ENCODE measurements around the gene SLC12A3. TPM values are rescaled to one million over a fixed set of nuclear protein-coding genes. Genes with fewer than 3 reads are reported as not detected.
A peak's percentile ranks its signal among the peaks of the same experiment; 100 is the strongest.
"Not testable (repeated sequence)": the region's sequence is repeated elsewhere in the genome, so short reads cannot be mapped to it uniquely, and the experiment has no call there.

Gene SLC12A3
- total RNA-seq, 1 donor = not detected

- DNase-seq (ENCODE audit: low read depth in 2 of 3, low spot score in 2 of 3) = no peak
Observed at GRCh38 chr16:56868175-56868574, 3.2 kb downstream of the SLC12A3 start.

DNA sequence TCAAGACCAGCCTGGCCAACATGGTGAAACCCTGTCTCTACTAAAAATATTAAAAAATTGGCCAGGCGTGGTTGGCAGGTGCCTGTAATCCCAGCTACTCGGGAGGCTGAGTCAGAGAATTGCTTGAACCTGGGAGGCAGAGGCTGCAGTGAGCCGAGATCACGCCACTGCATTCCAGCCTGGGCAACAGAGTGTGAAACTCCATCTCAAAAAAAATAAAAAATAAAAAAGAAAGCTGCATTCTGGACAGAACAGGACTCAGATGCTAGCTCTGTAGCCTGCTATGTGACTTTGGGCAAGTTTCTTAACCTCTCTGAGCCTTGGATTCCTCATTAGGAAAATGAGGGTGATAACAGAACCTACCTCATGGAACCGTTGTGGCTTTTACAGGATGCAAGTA is 3.8 kb downstream of the SLC12A3 start:
- not testable (repeated sequence) for DNase-seq (ENCODE audit: low read depth in 2 of 3, low spot score in 2 of 3)

- peak in 2 of 3 donors; percentile 44 to 61 for DNase-seq (ENCODE audit: low read depth in 2 of 3, low spot score in 2 of 3)
Observed at GRCh38 chr16:56869513-56870275, 4.7 kb downstream of the SLC12A3 start.

GRCh38 chr16:56870276-56870888 is 5.4 kb downstream of the SLC12A3 start:
- DNase-seq (ENCODE audit: low read depth in 2 of 3, low spot score in 2 of 3) = no peak

DNA sequence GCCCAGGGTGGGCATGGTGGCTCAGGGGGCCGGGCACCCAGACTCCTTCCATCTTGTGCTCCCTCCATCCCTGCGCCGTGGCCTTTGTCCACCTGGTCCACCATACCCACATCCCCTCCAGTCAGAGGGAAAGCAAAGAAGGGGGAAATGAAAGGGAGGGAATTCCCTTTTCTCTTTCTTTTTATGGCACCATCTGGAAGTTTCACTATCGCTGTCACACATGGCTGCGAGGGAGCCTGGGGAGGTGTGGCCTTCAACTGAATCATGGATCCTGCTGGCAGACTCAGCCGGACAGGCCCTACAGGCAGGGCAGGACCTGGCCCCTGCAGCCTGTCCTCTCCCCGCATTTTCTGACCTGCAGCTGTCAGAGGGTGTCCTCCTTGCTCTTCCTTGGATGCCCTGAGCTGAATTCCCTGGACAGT is 6.2 kb downstream of the SLC12A3 start:
- DNase-seq (ENCODE audit: low read depth in 2 of 3, low spot score in 2 of 3) = no peak

GRCh38 chr16:56872863-56873391 is 7.9 kb downstream of the SLC12A3 start:
- no peak for DNase-seq (ENCODE audit: low read depth in 2 of 3, low spot score in 2 of 3)

DNA sequence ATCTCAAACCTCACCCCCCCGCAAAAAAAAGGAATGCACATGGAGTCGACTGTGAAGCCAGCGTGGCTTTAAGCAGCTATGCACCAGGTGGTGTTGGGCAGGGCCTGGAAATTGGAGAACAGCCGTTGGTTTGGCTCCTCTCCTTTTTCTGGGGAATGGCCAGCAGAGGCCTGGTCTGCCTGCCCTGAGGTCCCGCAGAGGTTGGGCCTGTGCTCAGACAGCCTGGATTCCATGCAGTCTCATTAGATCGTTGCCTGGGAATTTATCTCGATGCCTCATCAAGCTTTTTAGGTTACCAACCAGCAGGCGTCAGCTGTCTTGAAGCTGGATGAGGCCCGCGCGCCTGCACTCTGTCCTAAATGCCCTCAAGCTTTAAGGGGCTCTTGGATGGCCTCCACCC is 9.8 kb downstream of the SLC12A3 start:
- DNase-seq (ENCODE audit: low read depth in 2 of 3, low spot score in 2 of 3) = no peak

GRCh38 chr16:56876048-56876447 is 11.0 kb downstream of the SLC12A3 start:
- DNase-seq (ENCODE audit: low read depth in 2 of 3, low spot score in 2 of 3) = no peak

DNA sequence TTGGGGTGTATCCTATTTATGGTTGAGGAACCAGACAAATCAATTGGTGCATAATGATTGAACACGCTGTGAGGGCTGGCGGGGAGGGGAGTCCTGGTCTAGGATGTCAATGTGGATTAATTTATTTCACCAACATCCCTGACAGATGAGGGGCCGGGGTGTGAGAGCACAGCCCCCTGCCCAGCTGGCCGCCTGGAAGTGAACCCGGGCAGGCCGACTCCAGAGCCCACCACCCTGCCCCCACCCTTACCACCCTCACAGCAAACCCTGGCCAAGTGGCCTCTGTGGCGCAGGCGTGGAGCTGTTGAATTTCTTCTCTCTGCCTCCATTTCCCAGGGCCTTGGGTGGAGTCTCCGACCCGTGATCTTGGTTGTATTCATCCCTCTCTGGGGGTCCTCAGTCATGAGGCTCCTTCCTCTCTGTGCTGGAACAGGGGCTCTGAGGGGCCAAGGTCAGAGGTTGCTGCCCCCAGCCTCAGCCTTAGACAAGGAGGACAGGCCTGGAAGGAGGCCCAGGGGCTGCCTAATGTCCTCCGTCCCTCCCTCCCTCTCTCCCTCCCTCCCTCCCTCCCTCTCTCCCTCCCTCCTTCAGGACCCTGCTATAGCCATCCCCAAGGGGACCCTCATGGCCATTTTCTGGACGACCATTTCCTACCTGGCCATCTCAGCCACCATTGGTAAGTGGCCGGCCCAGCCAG is 12.6 kb downstream of the SLC12A3 start:
- DNase-seq (ENCODE audit: low read depth in 2 of 3, low spot score in 2 of 3) = no peak

DNA sequence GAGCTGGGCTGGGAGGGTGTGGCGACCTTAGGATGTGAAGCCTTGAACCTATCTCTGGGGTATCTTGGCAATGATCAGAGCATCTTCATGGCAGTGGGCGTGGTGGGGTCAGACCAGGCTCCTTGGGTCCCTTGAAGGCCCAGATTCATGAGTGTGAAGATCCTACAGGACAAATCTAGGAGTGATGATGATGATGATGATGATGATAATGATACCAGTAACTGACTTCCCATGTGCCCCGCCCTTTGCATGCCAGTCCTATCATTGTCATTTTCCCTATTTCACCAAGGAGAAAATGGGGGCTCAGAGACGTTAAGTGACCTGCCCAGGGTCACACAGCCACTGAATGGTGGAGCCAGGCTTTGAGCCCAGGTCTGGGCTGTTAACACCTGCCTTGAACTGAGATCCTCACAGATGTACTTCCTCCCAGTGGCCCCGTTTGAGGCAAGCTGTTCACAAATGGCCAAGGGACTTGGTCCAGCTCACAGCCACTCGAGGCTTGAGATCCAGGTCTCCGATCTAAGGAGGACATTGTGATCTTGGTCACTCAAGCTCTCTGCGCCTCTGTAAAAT is 13.4 kb downstream of the SLC12A3 start:
- DNase-seq (ENCODE audit: low read depth in 2 of 3, low spot score in 2 of 3) = no peak

DNA sequence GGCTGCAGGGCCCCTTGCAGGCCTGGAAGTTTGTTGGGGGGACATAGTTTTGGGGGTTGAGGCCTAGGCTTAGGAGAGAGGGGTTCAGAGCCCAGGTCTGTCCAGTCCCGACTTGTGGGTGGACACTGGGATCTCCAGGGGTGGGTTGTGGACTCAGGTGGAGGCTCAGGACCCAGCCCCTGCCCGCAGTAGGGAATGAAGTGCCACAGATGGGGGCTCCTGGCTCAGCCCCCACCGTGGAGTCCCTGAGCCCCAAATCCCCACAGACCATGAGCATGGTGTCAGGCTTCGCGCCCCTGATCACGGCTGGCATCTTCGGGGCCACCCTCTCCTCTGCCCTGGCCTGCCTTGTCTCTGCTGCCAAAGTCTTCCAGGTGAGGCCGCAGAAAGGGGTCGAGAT is 14.3 kb downstream of the SLC12A3 start:
- no peak for DNase-seq (ENCODE audit: low read depth in 2 of 3, low spot score in 2 of 3)

GRCh38 chr16:56880176-56880575 is 15.2 kb downstream of the SLC12A3 start:
- no peak for DNase-seq (ENCODE audit: low read depth in 2 of 3, low spot score in 2 of 3)

DNA sequence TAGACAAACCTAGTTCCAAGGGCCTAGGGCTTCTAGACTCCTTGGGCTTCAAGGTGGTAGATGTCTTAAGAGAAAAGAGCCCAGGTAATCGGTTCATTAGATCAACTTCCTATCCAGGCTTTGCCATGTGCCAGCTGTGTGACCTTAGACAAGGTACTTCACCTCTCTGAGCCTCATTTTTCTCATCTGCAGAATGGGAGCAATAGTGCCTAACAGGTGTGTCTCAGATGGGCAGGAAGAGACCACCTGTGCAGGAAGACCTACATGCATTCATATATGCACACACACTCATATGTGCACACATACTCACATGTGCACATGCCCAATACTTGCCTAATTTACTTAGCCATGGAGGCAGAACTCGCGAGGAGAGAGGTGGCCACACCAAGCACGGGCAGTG is 15.7 kb downstream of the SLC12A3 start:
- no peak for DNase-seq (ENCODE audit: low read depth in 2 of 3, low spot score in 2 of 3)

- no peak for DNase-seq (ENCODE audit: low read depth in 2 of 3, low spot score in 2 of 3)
Observed at GRCh38 chr16:56882077-56882800, 17.2 kb downstream of the SLC12A3 start.

DNA sequence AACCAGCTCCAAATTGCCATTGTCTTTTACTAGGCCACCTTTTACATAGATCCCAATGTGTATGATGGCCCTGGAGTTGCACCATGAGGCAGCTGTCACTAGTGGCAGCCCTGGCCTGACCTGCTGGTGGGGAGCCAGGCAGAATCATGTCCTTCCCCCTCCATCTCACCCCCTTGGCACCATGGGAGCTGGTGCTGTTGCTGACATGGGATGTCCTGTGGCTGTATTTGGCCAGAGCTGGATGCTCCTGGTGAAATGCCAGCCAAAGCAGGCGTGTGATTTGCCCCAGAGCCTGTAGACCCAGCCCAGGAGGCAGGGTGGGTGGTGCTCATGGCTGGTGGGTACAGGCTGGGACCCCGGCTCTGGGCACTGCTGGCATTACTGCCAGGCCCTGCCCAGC is 18.6 kb downstream of the SLC12A3 start:
- DNase-seq (ENCODE audit: low read depth in 2 of 3, low spot score in 2 of 3) = no peak

DNA sequence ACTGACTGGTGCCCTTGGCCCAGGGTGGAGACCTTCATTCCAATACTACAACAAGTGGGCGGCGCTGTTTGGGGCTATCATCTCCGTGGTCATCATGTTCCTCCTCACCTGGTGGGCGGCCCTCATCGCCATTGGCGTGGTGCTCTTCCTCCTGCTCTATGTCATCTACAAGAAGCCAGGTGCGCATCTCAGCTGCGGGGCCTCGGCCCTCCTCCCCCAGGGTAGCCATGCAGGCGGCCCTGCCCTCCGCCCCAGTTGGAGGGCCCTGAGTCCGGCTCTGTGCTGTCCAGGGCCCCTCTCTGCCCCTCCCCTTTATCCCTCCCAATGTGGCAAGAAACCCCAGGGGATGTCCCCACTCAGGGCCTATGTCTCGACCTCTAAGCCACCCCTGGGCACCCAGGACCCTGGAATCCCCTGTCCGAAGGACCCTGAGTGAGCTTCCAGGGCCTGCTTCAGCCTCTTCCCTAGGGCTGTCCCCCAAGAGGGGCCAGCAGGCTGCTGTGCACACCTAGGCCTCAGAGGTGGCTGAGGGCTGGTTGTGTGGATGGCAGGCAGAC is 19.1 kb downstream of the SLC12A3 start:
- DNase-seq (ENCODE audit: low read depth in 2 of 3, low spot score in 2 of 3) = no peak

- not testable (repeated sequence) for DNase-seq (ENCODE audit: low read depth in 2 of 3, low spot score in 2 of 3)
Observed at GRCh38 chr16:56884929-56885328, 19.9 kb downstream of the SLC12A3 start.

- DNase-seq (ENCODE audit: low read depth in 2 of 3, low spot score in 2 of 3) = no peak
Observed at GRCh38 chr16:56885446-56886162, 20.6 kb downstream of the SLC12A3 start.

DNA sequence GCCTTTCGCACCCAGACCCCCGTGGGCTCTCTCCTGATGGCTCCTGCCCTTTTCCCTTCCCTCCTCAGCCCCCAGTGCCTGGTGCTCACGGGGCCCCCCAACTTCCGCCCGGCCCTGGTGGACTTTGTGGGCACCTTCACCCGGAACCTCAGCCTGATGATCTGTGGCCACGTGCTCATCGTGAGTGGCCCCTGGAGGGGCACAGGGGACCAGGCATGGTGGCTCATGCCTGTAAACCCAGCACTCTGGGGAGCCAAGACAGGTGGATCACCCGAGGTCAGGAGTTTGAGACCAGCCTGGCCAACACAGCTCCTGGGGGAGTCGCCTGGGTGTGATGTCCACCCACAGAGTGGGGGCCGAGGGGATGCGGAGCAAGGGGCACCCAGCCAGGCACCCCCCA is 21.3 kb downstream of the SLC12A3 start:
- no peak for DNase-seq (ENCODE audit: low read depth in 2 of 3, low spot score in 2 of 3)

DNA sequence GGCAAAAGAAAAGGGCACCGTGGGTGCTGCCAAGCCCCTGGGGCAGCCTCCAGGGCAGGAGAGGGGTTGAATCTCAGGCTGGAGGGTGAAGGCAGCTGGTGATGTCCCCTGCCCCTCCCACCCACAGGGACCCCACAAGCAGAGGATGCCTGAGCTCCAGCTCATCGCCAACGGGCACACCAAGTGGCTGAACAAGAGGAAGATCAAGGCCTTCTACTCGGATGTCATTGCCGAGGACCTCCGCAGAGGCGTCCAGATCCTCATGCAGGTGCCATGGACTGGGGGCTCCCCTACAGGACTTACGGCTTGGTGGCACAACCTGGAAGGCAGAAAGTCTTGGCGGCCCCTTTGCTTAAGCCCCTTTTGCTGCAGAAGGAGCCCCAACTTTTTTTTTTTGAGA is 21.8 kb downstream of the SLC12A3 start:
- DNase-seq (ENCODE audit: low read depth in 2 of 3, low spot score in 2 of 3) = no peak

Data from hematopoietic multipotent progenitor cell (in vitro differentiated cells).